Measurements from ENCODE around the gene NOXO1.
"Not testable (repeated sequence)": the region's sequence is repeated elsewhere in the genome, so short reads cannot be mapped to it uniquely, and the experiment has no call there.

NOXO1 gene

DNA sequence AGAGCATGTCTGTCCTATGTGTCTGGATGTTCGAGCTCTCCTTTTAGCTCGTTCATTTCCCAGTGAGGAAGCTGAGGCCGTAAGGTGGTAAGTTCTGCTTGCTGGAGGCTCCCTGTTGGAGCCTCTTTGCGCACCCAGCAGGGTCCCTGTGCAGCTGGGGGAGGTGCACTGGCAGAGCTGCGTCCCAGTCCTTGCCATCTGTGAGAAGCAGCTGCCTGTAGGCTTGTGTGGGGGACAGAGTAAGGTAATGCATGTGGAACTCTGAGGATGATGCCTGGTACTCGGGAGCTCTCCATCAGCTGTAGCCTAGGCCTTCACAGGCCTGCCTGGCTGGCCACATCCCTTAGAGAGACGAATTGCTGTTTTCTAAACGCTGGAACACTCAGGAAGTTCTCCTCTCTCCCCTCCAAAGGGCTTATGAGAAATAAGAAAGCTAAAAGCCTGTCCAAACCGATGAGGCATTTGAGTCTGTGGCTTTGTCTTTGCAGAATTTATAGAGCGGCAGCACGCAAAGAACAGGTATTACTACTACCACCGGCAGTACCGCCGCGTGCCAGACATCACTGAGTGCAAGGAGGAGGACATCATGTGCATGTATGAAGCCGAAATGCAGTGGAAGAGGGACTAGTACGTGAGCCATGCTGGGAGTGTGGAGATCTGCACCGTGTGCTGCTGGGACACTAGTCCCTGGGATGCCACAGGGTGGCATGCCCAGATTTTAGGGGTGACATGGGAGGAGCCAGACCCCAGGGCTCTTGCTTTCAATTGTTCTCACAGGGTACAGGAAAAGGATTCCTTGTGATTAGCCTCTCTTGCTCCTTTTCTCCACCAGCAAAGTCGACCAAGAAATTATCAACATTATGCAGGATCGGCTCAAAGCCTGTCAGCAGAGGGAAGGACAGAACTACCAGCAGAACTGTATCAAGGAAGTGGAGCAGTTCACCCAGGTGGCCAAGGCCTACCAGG lies 20.3 kb downstream of the NOXO1 start:
- DNase-seq: no peak

DNA sequence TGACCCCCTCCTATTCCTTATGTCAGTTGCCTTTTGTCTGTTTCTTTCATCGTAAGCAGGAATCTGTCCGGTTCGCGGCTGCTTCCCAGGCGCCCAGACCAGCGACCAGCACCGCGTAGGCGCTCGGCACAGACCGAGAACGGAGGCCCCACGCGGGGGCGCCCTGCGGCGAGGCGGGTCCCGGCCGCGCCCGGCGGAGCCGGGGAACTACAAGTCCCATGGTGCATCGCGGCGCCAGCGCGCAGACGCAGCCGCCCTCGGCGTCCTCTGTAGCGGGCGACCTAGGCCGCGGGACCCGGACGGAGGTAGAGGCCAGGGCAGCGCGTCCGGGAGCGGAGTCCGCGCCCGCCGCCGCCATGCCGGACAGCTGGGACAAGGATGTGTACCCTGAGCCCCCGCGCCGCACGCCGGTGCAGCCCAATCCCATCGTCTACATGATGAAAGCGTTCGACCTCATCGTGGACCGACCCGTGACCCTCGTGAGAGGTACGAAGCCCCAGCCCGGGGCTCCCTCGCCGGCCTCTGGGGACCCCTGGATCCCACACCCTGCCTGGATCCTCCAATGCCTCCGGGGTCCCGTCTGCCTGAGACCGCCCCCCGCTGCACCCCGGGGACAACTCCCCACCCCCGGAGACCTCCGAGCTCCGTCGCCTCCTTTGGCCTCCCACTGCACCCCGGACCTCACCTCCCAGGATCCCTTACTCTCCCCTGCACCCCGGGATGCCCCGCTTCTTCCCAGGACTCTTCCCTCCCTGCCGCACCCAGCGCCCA lies 21.8 kb downstream of the NOXO1 start, which contains the start of gene NDUFB10:
TSS of gene NDUFB10 (plus strand) at position 270 of the 771 bp plus-strand sequence. CDS start at position 357, 87 bp downstream.
- DNase-seq: peak; percentile 87

DNA sequence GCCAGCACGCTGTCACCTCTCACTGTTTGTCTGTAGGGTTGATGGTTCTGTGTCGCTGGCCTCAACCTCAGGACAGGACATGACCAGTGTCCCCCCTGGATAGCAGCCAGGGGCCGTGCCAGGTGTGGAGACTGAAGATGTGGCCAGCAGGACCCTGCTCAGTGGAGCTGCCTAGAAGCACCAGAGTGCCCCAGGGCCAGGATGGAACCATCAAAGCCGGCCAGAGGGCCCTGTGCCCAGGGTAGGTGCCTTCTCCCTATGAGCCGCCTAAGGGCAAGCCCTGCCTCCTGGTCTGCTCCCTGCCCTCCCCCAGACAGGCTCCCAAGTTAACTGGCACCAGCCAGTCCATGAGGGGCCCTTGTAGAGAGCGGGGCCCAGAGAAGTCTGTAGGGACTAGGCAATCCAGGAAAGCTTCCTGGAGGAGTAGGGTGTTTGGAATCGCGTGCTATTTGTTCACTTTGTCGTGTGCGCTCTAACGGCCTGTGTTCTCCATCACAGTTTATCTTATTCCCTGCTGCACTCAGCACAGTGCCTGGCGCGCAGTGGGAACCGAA lies 22.5 kb downstream of the NOXO1 start:
- no peak for DNase-seq

DNA sequence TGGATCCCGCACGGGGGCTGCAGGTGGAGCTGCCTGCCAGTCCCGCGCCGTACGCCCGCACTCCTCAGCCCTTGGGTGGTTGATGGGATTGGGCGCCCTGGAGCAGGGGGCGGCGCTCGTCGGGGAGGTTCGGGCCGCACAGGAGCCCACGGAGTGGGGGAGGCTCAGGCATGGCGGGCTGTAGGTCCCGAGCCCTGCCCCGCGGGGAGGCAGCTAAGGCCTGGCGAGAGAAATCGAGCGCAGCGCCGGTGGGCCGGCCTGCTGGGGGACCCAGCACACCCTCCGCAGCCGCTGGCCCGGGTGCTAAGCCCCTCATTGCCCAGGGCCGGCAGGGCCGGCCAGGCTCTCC lies 23.2 kb downstream of the NOXO1 start:
- DNase-seq: not testable (repeated sequence)

DNA sequence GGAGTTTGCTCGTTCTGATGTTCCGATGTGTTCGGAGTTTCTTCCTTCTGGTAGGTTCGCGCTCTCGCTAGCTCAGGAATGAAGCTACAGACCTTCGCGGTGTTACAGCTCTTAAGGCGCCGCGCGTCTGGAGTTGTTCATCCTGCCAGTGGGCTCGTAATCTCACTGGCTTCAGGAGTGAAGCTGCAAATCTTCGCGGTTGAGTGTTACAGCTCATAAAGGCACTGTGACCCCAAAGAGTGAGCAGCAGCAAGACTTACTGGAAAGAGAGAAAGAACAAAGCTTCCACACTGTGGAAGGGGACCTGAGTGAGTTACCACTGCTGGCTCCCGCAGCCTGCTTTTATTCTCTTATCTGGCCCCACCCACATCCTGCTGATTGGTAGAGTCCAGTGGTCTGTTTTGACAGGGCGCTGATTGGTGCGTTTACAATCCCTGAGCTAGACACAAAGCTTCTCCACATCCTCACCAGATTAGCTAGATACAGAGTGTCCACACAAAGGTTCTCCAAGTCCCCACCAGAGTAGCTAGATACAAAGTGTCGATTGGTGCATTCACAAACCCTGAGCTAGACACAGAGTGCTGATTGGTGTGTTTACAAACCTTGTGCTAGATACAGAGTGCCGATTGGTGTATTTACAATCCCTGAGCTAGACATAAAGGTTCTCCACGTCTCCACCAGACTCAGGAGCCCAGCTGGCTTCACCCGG lies 23.7 kb downstream of the NOXO1 start:
- not testable (repeated sequence) for DNase-seq

DNA sequence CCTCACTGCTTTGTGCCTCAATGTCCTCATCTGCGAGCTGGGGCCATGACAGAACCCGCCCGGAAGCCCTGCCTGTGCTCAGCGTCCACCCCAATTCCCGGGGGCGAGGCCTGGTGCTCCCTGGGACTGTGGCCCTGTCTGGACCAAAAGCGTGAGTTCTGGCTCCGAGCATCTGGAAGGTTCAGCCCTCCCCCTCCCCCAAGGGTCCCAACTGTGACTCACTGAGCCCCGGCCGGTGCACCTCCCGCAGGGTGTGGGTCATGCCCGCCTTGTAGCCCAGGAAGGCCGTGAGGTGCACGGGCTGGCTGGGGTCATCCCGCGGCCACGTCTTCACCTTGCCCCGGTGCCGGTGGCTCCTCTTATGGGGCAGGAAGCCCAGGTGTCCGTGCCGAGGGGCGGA lies 27.5 kb downstream of the NOXO1 start:
- no peak for DNase-seq

DNA sequence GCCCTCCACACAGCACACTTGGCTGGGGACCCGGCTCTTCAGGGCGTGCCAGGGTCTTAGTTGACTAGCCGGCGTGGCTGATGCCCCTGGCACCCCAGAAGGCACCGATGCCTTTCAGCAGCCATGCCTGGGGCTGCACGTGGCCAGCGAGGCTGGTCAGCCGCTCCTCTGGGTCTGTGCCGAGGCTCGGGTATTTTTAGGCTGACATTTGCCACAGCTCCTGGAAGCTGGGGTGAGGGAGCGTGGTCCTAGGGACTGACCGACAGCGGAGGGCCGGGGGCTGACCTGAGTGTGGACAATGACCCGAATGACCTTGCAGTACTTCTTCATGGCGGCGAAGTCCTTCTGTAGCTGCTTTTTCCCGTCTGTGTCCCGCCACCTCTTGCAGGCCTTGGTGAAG lies 30.7 kb downstream of the NOXO1 start:
- DNase-seq: no peak

DNA sequence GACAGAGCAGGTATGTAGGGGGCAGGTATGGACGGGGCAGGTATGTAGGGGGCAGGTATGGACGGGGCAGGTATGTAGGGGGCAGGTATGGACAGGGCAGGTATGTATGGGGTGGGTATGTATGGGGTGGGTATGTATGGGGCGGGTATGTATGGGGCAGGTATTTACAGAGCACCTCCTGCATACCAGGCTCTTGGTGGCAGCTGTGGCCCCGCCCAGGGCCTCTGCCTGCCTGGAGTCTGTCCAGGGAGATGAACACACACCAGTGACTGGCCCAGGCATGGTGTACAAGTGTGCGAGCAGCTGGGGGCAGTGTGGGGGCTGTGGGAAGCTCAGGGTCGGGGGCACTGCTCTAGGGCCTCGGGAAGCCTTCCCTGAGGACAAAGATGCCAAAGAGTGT lies 31.2 kb downstream of the NOXO1 start:
- DNase-seq: no peak

DNA sequence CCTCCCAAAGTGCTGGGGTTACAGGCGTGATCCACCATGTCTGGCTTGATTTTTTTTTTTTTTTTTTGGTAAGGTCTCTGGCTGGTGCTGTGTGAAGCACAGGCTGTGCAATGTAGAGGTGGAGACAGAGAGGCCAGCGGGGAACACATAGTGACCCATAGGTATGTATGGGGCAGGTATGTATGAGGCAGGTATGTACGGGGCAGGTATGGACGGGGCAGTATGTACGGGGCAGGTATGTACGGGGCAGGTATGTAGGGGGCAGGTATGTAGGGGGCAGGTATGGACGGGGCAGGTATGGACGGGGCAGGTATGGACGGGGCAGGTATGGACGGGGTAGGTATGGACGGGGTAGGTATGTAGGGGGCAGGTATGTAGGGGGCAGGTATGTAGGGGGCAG lies 31.8 kb downstream of the NOXO1 start:
- no peak for DNase-seq

DNA sequence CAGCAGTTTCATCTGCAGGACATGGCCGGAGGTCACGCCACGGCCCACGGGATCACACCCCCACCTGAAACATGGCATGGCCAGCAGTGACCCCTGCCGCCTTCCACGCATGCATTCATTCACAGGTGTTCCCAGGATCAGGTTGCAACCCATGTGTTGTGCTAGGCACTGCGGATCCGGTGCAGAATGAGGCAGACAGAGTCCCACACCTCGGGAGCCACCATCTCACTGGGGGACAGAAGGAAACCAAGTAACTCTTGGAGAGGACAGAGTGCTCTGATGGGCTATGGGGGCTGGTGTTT lies 33.9 kb downstream of the NOXO1 start:
- no peak for DNase-seq

DNA sequence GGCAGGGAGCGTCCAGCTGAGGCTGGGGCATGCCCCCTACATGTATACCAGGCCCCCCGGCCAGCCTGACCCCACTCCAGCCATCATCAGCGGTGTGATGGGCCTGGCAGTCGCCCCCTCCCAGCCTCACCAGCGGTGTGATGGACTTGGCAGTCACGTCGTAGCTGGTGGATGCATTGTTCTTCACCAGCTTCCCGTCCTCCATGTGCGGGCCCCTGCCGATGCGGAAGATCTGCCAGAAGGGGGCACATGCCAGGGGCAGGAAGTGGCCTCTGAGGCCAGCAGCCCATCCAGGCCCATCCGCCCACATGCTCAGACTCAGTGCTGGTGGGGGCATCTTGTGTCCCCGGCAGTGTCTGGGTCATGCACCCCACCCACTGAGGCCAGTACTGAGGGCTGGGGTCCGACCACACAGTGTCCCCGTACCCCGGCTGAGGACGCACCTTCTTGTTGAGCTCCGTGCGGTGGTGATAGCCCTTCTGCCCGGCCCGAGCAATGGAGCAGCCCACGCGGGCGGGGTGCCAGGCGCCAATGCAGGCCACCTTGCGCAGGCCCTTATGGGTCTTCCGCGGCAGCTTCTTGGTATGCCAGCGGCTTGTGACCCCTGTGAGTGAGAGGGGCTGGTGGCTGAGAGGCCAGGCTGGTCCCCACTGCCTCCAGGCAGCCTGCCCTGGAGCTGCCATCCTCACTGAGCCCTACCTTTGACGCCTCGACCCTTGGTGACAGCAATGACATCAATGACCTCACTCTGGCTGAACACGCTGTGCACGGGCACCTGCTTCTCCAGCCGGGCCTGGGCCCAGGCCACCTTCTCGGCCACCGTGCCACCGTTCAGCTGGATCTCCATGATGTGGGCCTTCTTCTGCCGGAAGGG lies 34.5 kb downstream of the NOXO1 start:
- DNase-seq: no peak

DNA sequence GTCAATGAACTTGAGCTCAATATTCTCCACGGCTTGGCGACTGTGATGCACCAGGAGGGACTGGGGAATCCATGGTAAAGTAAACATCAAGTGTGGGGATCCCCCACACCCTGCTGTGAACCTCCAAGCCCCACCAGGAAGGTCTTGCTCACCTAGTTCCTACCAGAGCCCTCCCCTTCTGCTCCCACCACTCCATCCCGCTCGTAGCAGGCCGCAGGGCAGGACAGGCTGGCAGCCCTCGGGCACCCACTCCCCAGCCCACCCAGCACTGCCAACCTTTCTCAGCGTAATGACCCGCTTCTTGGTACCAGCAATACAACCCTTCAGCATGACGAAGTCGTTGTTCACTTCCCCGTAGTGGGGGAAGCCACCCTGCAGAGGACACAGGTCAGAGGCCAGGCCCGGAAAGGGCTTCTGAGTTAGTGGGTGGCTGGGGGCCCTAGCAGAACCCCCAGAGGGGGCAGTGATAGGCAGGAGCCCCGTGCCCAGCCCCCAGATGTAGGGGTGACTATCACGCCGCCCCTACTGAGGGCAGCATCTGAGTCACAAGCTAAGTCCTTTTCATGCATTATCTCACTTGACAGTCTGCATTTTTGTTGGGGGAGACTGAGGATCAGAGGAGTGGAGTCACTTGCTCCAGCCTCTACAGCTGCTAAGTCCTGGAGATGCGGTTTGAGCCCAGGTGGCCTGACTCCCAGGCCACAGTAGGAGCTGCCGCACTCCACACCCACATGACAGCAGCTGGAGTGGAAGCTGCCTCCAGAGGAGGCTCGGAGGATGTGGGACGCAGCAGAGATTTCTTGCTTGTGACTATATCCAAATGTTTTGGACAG lies 35.5 kb downstream of the NOXO1 start:
- DNase-seq: no peak

DNA sequence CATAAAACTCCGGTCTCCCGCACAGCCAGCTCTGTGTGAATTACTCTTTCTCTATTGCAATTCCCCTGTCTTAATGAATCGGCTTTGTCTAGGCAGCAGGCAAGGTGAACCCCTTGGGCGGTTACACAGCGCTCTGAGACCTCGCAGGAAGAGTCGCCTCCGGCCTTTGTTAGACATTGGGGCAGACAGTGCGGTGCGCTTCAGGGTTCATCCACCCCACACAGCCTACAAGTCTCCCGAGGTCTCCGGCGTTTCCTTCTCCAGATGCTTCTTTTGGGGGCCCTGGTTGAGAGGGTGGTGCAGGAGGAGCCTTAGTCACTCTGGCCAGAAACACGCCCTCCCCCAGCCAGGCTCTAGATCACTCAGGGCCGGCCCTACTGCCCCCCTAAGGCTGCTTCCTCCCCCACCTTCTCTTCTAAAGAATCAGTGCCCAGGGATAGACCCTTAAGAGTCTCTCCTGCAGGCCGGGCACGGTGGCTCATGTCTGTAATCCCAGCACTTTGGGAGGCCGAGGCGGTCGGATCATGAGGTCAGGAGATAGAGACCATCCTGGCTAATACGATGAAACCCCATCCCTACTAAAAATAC lies 36.6 kb downstream of the NOXO1 start:
- no peak for DNase-seq

DNA sequence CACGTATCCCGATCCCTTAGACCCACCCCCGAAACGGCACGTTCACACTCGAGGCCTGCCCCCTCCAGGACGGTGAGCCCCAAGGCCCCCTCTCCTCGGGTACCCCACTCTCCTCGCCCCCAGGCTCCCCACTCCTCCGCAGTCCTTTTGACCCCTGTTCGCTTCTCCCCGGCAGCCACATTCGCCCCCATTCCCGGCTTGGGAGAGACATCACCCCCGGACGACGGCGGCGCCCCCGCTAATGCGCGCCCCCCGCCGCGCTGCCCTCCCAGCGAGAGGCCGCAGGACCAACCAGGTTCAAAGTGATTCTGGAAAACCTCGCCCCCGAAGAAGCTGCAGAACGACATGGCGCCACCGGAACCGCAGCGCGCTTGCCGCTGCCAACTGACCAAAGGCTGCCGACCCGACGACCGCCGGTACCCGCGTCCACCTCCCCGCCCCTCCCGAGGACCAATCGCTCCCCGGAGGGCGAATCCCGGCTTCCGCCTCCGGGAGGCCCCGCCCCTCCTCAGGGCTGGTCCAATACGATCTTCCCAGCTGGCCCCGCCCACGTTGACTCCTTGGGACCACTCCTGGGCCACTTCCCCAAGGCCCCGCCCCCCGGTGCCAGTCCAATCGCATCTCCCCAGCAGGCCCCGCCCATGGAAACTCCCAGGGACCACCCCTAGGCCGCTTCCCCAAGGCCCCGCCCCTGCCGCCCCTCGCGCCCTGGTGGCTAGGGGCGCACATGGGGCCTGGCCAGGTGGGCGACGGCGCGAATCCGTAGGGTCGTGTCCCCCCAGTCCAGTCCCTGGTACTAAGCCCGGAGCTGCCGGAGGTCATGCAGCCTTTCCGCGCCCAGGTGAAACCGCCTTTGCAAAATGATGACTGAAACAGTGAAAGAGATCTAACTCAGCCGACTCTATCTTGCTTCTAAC lies 38.2 kb downstream of the NOXO1 start, which contains the start of gene MSRB1:
TSS of gene MSRB1 (minus strand) at position 390 of the 917 bp plus-strand sequence. CDS start at position 347, 43 bp downstream.
- peak; percentile 99 for DNase-seq

DNA sequence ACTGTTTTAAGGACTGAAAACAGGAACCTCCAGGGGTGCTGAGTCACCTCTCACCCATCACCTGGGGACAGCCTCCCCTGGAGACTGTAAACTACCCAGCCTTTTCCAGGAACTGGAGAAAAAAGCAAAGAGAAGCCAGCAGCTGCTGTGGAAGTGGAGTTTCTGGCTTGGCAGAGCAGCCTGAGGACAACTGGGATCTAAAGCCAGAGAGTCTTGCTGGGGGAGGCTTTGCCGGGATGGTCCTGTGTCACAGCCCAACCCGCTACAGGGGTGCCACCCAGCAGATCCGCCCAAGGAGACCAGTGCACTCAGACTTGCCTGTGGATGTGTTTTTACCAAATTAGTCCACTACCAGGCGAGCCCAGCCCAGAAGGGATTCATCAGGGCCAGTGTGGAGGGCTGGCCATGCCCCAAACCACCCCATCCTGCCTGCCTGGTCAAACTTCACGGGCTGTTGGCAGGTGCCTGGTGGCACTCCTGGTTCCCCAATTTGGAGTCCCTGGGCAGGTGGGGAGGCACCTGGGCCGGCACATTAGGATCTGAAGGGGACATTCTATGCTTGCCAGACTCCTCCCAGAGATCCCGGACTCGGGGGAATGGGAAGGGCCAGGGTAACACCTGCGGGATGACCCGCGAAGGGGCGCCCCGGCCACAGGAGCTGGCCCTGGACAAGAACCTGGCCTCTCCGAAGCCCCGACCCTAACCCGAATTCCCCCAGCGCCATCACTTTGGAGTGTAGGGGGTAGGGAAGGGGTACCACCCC lies 39.0 kb downstream of the NOXO1 start:
- peak; percentile 67 for DNase-seq

DNA sequence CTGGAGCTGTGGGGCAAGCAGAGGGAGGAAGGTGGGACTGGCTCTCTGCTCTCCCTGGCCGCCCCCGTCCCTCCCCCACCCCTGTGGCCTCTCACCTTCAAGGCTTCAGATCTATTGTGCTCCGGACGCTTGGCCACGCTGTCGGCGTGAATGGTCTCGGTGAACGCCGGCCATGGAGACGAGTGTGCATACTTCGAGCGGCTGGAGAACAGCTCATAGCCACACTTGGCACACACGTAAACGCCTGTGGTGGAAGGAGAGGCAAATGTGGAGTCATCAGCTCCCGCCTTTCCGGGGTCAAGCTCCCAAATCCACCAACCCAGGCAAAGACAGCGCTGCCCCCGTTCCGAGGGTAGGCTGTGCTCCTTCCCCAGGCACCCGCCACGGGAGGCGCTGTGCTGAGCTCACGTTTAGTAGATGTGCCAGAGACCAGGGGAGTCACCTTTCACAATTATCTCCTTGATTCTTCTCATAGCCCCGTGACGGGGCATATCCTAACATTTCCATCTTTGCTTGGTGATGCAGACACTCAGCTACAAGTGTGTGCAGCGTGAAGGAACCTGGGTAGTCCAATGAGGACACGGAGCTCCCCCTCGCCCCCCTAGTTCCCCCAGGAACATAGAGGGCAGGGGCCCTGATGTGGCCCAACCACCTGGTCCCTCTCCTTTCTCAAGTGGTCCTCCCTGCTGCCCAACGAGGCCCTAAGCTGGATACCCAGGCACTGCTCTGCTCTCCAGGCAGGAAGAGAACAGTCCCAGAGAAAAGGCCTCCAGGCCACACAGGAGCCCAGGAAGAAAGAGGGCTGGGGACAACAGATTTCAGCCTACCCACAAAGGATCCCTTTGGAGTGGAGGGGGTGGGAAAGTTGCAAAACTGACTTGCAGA lies 39.9 kb downstream of the NOXO1 start:
- DNase-seq: no peak

DNA sequence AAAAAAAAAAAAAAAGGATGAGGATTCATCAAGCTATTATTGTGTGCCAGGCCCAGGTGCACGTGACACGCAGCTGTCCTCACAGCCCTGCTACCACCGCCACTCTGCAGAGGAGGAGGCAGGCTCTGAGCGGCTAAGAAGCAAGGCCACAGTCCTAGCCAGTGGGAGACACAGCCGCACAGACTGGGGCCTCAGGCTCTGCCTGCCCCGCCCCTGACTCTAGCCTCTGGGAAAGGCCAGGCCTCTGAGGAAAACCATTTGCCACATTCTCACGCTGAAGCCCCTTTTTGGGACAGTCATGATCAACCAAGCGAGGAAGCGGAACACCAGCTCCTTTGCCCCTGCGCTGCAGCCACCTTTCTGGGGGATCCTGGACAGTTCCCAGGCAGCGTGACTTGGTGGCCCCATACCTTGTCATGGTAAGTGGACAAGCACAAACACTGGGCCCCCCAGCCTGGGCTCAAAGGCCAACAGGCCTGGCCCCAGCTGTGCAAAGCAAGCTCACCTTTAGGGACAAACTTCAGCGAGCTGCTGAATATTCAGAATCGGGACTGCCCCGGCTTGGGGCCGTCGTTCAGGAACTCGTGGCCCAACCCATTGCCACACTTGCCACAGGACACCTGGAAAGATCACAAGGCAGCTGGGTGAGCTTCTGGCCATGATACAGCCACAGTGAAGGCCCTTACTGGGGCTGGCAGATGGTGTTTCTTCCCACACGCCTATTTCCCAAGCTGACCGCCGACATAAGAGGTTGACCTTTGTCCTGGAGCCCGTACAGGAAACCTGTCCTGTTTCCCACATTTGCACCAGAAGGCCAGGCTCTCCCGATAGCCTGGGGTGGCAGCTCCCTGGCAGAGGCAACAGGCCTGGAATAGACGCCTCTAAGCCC lies 40.8 kb downstream of the NOXO1 start:
- no peak for DNase-seq
